Stimulated activated CD4-positive, alpha-beta T cell treated with anti-CD3 and anti-CD28 coated beads, Interleukin-4, amount 100 ng/mL, for 4 hours (primary cell): ENCODE data around the gene CAMKK1.
A peak's percentile ranks its signal among the peaks of the same experiment; 100 is the strongest.

Experiments used
- DNase-seq, 2 experiments: peaks; one replicate each; pipeline ENCODE4 v3.0.0-alpha.2; 2020

The CAMKK1 gene

DNA sequence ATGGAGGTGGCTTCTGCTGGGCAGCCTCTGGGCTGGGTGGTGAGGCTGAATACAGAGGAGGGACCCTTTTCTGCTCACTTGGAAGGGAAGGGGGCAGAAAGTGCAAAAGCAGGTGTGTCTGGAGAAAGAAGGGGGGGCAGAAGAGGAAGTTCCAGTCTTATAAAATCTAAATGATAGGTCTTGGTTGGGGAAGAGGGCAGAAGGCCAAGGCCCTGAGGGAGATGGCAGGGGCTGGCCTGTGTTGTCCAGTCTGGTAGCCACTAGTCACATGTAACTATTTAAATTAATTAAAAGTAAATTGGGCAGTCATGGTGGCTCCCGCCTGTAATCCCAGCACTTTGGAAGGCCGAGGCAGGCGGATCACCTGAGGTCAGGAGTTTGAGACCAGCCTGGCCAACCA, 2.5 kb upstream of the CAMKK1 start:
- no peak for DNase-seq

DNA sequence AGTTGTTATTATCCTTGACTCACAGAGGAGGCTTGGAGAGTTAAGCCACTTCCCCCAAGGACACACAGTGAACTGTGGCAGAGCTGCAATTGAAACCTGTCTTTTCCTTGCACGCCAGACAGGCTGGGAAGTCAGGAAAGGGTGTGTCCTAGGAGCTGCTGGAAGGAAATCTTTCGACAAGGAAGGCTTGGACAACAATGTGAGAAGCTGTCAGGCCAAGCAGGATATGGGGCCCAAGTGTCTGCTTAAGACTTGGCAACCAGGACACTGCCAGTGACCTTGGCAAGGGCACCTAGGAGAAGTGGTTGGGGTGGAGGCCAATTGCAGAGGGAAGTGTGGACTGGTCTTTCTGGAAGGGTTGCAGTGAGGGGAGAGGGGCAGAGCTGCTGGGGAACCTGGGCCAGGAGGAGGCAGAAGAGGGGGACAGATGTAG, 2.1 kb upstream of the CAMKK1 start:
- DNase-seq, result no peak

DNA sequence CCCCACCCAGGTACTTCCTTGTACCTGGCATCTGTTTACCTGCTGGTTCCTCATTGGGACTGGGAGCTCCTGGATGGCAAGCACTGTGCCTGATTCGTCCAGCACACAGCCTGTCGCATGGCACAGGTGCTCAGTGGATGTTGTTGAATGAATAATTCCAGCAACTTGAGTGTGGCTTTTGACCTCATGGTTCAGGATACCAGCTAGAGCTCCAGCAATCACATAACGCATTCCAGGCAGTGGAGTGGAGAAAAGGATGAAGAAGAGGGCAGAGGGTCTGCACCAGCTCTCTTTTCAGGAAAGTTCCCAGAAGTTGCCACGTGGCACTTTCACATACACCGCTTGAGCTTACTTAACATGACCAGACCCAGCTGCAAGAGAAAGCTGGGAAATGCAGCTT, 1.3 kb upstream of the CAMKK1 start:
- DNase-seq, result no peak

GRCh38 chr17:3893720-3894116, 865 bp upstream of the CAMKK1 start:
- DNase-seq, result no peak

DNA sequence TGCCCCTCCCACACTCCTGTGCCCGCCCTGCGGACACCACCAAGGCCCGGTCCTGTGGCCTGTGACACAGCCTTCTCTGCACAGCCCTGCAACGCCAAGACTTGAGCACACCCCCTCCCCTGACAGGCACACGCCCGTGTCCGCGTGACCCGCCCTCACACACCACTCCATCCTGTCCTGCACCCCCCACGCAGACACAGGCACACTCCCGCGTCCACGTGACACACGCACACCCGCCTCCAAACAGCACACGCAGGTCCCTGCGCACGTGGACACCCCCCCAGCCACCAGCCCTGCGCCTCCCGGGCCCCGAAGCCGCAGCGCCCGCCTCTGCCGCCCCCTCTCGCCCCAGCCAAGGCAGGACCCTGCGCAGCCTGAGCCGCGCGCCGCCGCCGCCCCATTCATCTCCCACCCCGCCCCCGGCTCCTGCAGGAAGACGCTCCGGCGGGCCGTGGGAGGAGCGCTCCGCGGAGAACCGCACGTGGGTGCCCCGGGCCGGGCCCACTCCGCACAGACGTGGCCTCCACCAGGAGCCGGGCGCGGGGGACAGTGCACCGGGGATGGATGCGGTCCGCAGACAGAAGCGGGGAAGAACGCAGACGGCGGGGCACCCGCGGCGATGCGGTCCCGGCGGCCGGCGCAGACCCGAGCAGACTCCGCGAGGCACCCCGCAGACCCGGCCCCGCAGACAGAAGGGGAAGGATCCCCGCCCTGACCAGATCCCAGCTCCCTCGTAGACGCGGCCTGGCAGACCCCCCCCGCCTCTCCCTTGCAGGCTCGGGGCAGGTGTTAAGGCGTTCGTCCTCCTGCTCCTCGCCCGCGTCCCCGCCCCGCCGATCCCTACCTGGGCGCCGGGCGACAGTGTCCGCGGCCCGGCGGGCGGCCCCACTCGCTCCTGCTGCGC, 506 bp downstream of the CAMKK1 start:
- DNase-seq, result peak; percentile 60 to 87

DNA sequence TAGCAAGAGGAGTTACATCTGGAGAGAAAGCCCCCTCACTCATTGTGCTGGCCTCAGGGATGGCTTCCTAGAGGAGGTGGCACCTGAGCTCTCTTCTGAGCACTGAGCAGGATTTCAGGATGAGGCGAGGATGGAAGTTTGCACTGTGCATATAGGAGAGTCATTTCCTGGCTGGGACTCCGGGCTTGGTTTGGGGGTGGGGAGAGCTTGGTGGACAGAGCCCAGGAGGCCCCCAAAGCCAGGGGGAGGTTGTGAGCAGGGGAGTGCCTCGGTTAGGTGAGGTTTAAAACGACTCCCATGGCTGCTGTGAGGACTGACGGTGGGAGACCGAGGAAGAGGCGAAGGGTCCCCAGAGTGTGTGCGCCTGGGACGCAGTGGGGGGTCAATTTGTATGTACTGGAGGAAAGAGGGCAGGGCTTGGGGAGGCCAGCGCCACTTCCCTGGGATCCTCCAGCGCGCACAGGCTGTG, 1.2 kb downstream of the CAMKK1 start:
- DNase-seq, result no peak

DNA sequence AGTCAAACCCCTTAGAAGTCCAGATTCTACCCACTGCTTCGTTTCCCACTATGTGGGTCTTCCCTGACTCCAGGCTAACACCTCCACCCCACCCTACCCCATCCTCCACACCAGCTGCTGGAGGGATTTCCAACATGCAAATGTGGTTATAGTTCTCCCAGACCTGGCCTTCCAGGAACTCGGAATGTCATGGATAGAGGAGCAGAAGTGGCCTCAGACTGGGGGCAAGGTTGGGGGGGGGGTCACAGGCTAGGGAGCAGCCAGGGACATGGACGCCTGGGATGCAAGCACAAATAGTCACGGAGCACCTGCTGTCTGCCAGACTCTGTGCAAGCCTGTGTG, 2.0 kb downstream of the CAMKK1 start:
- no peak for DNase-seq

DNA sequence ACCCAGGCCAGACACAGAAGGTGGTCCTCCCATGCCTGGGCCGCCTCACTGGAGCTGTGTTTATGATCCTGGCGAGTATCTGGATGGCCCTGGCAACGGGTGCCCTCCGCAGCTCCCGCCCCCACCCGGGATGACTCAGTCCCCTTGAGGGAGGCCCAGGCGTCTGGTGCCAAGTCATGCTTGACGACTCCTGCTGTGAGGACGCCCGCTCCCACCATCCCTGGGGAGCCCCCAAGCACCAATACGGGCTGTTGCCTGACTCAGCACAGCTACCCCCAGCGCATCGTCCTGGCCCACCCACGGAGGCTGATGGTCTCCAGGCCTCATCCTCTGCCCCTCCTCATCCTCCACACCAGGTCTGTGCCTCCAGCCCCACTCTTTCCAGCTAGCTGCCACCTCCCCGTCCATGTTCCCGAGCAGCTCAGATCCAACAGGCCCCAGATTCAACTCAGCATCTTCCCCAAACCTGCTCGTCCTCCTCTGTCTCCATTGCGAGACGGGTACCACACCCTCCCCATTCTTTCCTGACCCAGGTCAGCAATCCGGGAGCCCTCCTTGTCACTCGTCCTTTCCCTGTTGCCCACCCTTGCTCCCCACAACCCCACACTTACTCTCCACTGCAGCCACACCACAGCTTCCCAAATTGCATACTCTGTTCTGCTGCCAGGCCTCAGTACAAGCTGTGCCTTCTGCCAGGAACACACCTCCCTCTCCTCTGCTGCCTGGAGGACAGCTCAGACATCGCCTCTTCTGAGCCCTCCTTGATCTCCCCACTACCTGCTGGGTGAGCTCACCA, 2.6 kb downstream of the CAMKK1 start:
- peak; percentile 23 to 42 for DNase-seq

DNA sequence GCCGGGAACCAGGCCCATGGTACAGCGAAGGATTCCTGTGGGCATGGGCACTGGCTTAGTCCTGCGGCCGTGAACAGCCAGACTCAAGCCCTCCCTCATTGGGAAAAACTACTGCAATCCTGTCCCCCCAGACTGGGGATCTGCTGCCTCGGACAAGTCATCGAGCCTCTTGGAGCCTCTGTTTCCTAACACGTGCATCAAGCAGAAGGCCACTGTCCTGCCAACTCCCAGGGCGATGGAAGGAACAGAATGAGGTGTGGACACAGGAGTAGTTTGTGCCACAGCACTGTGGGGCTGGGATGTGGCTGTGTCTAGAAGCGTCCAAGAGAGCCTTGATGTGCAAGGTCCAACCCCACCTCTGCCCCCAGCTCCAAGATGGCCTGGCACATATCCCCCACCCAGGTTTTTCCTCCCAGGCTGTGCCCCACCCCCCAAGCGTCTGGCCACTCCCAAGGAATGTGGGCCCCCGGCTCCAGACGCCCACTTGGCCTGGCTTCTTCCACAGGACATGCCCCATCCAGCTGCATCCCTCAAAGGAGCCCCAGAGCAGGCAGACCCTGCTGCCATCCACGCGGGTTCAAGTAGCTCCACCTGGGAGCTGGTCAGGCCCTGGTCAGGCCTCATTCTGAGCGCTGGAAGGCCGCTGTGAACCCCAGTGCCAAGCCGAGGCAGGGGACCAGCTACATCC, 3.4 kb downstream of the CAMKK1 start:
- DNase-seq, result no peak

- no peak for DNase-seq
Observed at GRCh38 chr17:3888343-3889171, 4.3 kb downstream of the CAMKK1 start.

DNA sequence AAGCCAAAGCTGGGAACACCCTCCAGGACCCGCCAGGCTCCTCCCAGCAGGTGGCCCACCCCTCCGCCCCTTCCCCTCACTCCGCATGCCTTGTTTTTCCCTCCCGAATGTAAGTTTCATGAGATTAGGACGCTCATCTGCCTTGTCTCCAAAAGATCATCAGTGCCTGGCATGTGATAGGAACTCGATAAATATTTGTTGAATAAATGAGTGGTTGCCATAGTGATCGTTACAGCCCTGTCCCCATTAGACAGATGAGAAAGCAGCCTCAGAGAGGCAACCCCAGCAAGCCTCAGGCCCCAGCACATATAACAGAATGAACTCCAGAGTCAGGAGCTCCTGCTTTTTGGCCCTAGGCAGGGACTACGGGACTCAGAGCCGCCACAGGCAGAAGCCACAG, 5.0 kb downstream of the CAMKK1 start:
- no peak for DNase-seq

GRCh38 chr17:3887394-3887793, 5.5 kb downstream of the CAMKK1 start:
- DNase-seq, result no peak

- no peak for DNase-seq
Observed at GRCh38 chr17:3886776-3887175, 6.1 kb downstream of the CAMKK1 start.

DNA sequence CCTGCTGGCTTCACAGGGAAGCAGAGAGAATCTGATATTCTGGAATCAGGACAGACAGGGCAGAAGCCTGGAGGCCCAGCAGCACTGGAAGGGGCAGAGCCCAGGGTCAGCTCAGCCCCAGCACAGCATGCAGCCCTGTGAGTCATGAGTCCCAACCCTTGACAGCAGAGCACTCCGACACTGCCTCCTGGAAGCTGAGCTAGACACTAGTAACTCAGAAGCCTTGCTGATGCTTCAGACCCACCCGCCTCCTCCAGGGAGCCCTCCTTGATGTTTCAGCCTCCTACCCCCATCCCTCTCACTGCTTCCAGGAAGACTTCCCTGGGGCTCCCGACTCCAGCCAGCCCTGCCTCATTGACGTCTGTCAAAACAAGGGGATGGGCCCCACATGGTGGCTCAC, 6.9 kb downstream of the CAMKK1 start:
- no peak for DNase-seq

GRCh38 chr17:3885271-3885670, 7.6 kb downstream of the CAMKK1 start:
- no peak for DNase-seq

GRCh38 chr17:3884188-3884587, 8.7 kb downstream of the CAMKK1 start:
- DNase-seq, result no peak

GRCh38 chr17:3882276-3882675, 10.6 kb downstream of the CAMKK1 start:
- DNase-seq, result no peak

DNA sequence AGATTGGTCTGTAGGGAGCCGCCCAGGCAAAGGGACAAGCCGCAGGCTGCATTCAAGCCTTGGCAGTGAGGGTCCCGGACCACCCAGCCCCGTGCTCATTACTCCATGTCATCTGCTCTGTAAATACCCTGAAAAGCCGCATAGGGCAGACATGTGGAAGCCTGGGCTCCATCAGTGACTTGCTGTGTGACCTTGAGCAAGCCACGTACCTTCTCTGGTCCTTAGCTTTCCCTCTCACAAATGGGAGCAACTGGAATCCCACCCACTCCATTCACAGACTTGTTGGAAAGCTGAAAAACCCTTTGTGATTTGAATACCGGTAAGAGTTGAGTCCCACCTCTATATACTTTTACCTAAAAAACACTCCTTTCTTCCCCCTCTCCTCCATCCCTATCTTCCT, 11.9 kb downstream of the CAMKK1 start:
- DNase-seq, result no peak

GRCh38 chr17:3879591-3880417, 13.0 kb downstream of the CAMKK1 start:
- no peak for DNase-seq

GRCh38 chr17:3879186-3879585, 13.7 kb downstream of the CAMKK1 start:
- DNase-seq, result no peak

DNA sequence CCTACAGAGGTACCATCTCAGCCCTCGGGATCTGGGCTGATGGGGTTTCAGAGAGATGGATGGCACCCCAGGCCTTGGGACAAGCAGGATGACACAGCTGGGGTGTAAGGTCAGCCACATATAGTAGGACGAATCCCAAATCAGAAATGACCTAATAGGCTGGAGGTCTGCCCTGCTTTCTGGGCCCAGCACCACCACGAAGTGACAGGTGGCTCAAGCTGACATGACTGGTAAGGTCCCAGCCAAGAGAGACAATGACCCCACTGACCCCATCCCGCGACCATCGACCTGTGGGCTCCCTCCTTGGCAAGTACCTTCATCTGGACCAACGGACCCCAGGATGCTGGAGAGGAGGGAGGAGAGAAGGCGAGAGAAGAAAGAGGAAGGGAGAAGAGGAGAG, 15.6 kb downstream of the CAMKK1 start:
- no peak for DNase-seq

DNA sequence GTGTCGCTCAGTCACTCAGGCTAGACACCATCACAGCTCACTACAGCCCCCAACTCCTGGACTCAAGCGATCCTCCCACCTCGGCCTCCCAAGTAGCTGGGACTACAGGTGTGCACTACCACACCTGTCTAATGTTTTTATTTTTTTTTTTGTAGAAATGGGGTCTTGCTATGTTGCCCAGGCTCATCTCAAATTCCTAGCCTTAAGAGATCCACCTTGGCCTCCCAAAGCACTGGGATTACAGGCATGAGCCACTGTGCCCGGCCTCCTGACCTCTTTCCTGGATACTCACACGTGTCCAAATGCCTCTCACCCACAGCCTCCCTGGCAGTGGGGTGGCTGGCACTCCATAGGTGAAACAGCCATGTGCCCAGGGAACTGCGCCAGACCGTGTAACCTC, 17.5 kb downstream of the CAMKK1 start:
- no peak for DNase-seq
